OCI-LY3 (cell line): Measurements from ENCODE around the gene WNK4.

Source experiments
- H2AFZ ChIP-seq: fragments of 200-600, 300-600 bp; shearing (Covaris generic); 2 replicates; pipeline ENCODE4 v1.6.0; 2014; ENCODE audit warnings: antibody characterized with exemption, low read depth, low read length
- H3K27ac ChIP-seq: fragments of 200-600, 300-600 bp; sonication (generic); 2 replicates; pipeline ENCODE4 v1.5.1; 2014; ENCODE audit warnings: mild to moderate bottlenecking, low read length, moderate library complexity, mixed read lengths
- H3K27me3 ChIP-seq: fragments of 200-600, 300-600 bp; sonication (generic); 2 replicates; pipeline ENCODE4 v1.6.1; 2014; ENCODE audit warnings: low read depth, low read length, mixed read lengths
- H3K36me3 ChIP-seq: fragments of 200-600, 300-600 bp; sonication (generic); replicated peaks from 2 replicates; pipeline ENCODE3; 2014; ENCODE audit warnings: low read depth, low read length, mixed read lengths
- H3K4me1 ChIP-seq: fragments of 300-600, 200-600 bp; sonication (generic); 2 replicates; pipeline ENCODE4 v1.6.1; 2014; ENCODE audit warnings: low read length, mixed read lengths
- H3K4me2 ChIP-seq: fragments of 200-600, 300-600 bp; sonication (generic); 2 replicates; pipeline ENCODE4 v1.6.1; 2014; ENCODE audit warnings: low read length, mixed read lengths
- H3K4me3 ChIP-seq: fragments of 300-600, 200-600 bp; sonication (generic); 2 replicates; pipeline ENCODE4 v1.5.1; 2014; ENCODE audit warnings: antibody characterized with exemption, mild to moderate bottlenecking, low read length, moderate library complexity
- H3K79me2 ChIP-seq: fragments of 300-600, 200-600 bp; shearing (Covaris generic); 2 replicates; pipeline ENCODE4 v1.6.1; 2014; ENCODE audit warnings: mild to moderate bottlenecking, low read length, mixed read lengths
- H3K9ac ChIP-seq: fragments of 300-600, 200-600 bp; shearing (Covaris generic); 2 replicates; pipeline ENCODE4 v1.6.0; 2014; ENCODE audit warnings: mild to moderate bottlenecking, low read length, moderate library complexity
- H3K9me3 ChIP-seq: fragments of 200-600, 300-600 bp; shearing (Covaris generic); 2 replicates; pipeline ENCODE4 v1.6.1; 2014; ENCODE audit warnings: low read length, mixed read lengths; ENCODE audit not compliant: insufficient read depth
- H4K20me1 ChIP-seq: fragments of 200-600, 300-600 bp; sonication (generic); 2 replicates; pipeline ENCODE4 v1.6.1; 2016; ENCODE audit warnings: low read length, mixed read lengths; ENCODE audit not compliant: insufficient read depth
- EZH2phosphoT487 ChIP-seq: fragments of 200-600 bp; shearing (Covaris generic); IDR thresholded peaks from 2 replicates; pipeline ENCODE4 v1.6.1; 2018; ENCODE audit warnings: antibody characterized with exemption, mixed run types, low read depth
- TF ChIP-seq, protein P1 (sequence below): fragments of 200-600, 300-600 bp; sonication (generic); IDR thresholded peaks from 2 replicates; pipeline ENCODE4 v1.5.1; 2014; ENCODE audit warnings: antibody characterized with exemption, low read length, low read depth

WNK4 gene

GRCh38 chr17:42748908-42749798 lies 31.3 kb upstream of the WNK4 start:
- Histone ChIP-seq H3K36me3 (no peaks in the 10 kb centered on the region), H3K27ac (no peak overlapping the region), H4K20me1 (no peaks in the 10 kb centered on the region), H3K4me2 (no peak overlapping the region), H3K27me3 (no peaks in the 10 kb centered on the region), H3K4me1 (peaks cover 15% of the 10 kb centered on the region), H3K79me2 (peaks cover 4% of the 10 kb centered on the region), H3K9ac (no peak overlapping the region), H2AFZ (no peak overlapping the region), H3K9me3 (peaks cover 4% of the 10 kb centered on the region; the same call in 1 of the 2 replicates), H3K4me3 (no peak overlapping the region)
- TF ChIP-seq, protein P1, sequence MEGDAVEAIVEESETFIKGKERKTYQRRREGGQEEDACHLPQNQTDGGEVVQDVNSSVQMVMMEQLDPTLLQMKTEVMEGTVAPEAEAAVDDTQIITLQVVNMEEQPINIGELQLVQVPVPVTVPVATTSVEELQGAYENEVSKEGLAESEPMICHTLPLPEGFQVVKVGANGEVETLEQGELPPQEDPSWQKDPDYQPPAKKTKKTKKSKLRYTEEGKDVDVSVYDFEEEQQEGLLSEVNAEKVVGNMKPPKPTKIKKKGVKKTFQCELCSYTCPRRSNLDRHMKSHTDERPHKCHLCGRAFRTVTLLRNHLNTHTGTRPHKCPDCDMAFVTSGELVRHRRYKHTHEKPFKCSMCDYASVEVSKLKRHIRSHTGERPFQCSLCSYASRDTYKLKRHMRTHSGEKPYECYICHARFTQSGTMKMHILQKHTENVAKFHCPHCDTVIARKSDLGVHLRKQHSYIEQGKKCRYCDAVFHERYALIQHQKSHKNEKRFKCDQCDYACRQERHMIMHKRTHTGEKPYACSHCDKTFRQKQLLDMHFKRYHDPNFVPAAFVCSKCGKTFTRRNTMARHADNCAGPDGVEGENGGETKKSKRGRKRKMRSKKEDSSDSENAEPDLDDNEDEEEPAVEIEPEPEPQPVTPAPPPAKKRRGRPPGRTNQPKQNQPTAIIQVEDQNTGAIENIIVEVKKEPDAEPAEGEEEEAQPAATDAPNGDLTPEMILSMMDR: no peak
- no peak for TF ChIP-seq EZH2phosphoT487

- Histone ChIP-seq H2AFZ (no peak overlapping the region), H3K36me3 (no peaks in the 10 kb centered on the region), H3K27me3 (no peaks in the 10 kb centered on the region), H4K20me1 (no peaks in the 10 kb centered on the region), H3K9ac (no peak overlapping the region), H3K9me3 (no peaks in the 10 kb centered on the region), H3K4me3 (no peak overlapping the region), H3K79me2 (no peaks in the 10 kb centered on the region), H3K27ac (no peak overlapping the region), H3K4me2 (peak overlapping the region; percentile 29), H3K4me1 (peaks cover 9% of the 10 kb centered on the region)
- no peak for TF ChIP-seq EZH2phosphoT487
- TF ChIP-seq, protein P1: no peak
These were observed 29.6 kb upstream of the WNK4 start for GRCh38 chr17:42750739-42751344.

GRCh38 chr17:42751628-42752027 lies 28.8 kb upstream of the WNK4 start:
- Histone ChIP-seq H3K27me3 (no peaks in the 10 kb centered on the region), H3K4me3 (no peak overlapping the region), H3K27ac (no peak overlapping the region), H3K4me1 (peaks cover 9% of the 10 kb centered on the region), H3K9me3 (no peaks in the 10 kb centered on the region), H3K9ac (no peak overlapping the region), H4K20me1 (no peaks in the 10 kb centered on the region), H2AFZ (no peak overlapping the region), H3K36me3 (no peaks in the 10 kb centered on the region), H3K4me2 (no peak overlapping the region), H3K79me2 (no peaks in the 10 kb centered on the region)
- TF ChIP-seq EZH2phosphoT487: no peak
- TF ChIP-seq, protein P1: no peak

- no peaks in the 10 kb centered on the region for H3K9me3 ChIP-seq
- no peak overlapping the region for H3K4me2 ChIP-seq
- no peaks in the 10 kb centered on the region for H4K20me1 ChIP-seq
- no peak overlapping the region for H3K9ac ChIP-seq
- H3K27me3 ChIP-seq: no peaks in the 10 kb centered on the region
- no peak overlapping the region for H3K27ac ChIP-seq
- H3K4me3 ChIP-seq: no peak overlapping the region
- H2AFZ ChIP-seq: no peak overlapping the region
- no peak for TF ChIP-seq EZH2phosphoT487
- peaks cover 22% of the 10 kb centered on the region for H3K4me1 ChIP-seq
- H3K36me3 ChIP-seq: no peaks in the 10 kb centered on the region
- H3K79me2 ChIP-seq: no peaks in the 10 kb centered on the region
These were observed 25.6 kb upstream of the WNK4 start for GRCh38 chr17:42754782-42755181.
